SU-DHL-6 (cell line): Measurements from ENCODE around the gene TRIM32.

Source experiments
- H2AFZ ChIP-seq: fragments of 200-600 bp; sonication (generic); 2 replicates; pipeline ENCODE4 v1.6.1; 2014; ENCODE audit warnings: low read depth, mild to moderate bottlenecking, moderate library complexity, mixed read lengths, antibody characterized with exemption, low read length; ENCODE audit not compliant: severe bottlenecking
- H3F3A ChIP-seq: fragments of 200-600 bp; shearing (Covaris generic); 2 replicates; pipeline ENCODE4 v1.6.0; 2016; ENCODE audit warnings: antibody characterized with exemption, mild to moderate bottlenecking; ENCODE audit not compliant: insufficient read depth
- H3K27ac ChIP-seq: fragments of 200-600 bp; sonication (generic); 2 replicates; pipeline ENCODE4 v1.5.1; 2016; ENCODE audit warnings: low read depth, mild to moderate bottlenecking, low read length, moderate library complexity, mixed read lengths
- H3K27me3 ChIP-seq: fragments of 200-600 bp; sonication (generic), shearing (Covaris generic); 2 replicates; pipeline ENCODE4 v1.6.0; 2014; ENCODE audit warnings: mild to moderate bottlenecking, low read length
- H3K36me3 ChIP-seq: fragments of 200-600 bp; sonication (generic); 2 replicates; pipeline ENCODE4 v1.6.1; 2014; ENCODE audit warnings: mild to moderate bottlenecking, low read length, mixed read lengths
- H3K4me2 ChIP-seq: fragments of 300-600, 200-600 bp; shearing (Covaris generic), sonication (generic); 2 replicates; pipeline ENCODE4 v1.6.0; 2014; ENCODE audit warnings: low read length, low read depth, mild to moderate bottlenecking; ENCODE audit not compliant: poor library complexity, severe bottlenecking
- H3K4me3 ChIP-seq: fragments of 200-600 bp; sonication (generic); 2 replicates; pipeline ENCODE4 v1.5.1; 2014; ENCODE audit warnings: antibody characterized with exemption, low read length, mild to moderate bottlenecking, mixed read lengths; ENCODE audit not compliant: insufficient read depth, poor library complexity, severe bottlenecking
- H3K79me2 ChIP-seq: fragments of 200-600 bp; sonication (generic); 2 replicates; pipeline ENCODE4 v1.6.1; 2014; ENCODE audit warnings: mild to moderate bottlenecking, low read length, moderate library complexity; ENCODE audit not compliant: insufficient read depth
- H3K9ac ChIP-seq: fragments of 200-600 bp; sonication (generic); 2 replicates; pipeline ENCODE4 v1.7.0; 2014; ENCODE audit warnings: mild to moderate bottlenecking, low read length
- H3K9me2 ChIP-seq: fragments of 200-600 bp; sonication (generic); replicated peaks from 2 replicates; pipeline ENCODE4 v1.6.1; 2014; ENCODE audit warnings: low read length; ENCODE audit not compliant: insufficient read depth
- H3K9me3 ChIP-seq: fragments of 200-600 bp; sonication (generic); 2 replicates; pipeline ENCODE4 v1.6.1; 2014; ENCODE audit warnings: low read length, mixed read lengths; ENCODE audit not compliant: insufficient read depth
- H4K20me1 ChIP-seq: fragments of 200-600 bp; sonication (generic); 2 replicates; pipeline ENCODE4 v1.6.1; 2014; ENCODE audit warnings: low read depth, mild to moderate bottlenecking, antibody characterized with exemption, low read length, moderate library complexity, mixed read lengths
- EZH2phosphoT487 ChIP-seq: fragments of 200-600 bp; sonication (generic), shearing (Covaris generic); conservative IDR thresholded peaks from 2 replicates; pipeline ENCODE4 v1.6.1; 2018; ENCODE audit warnings: mild to moderate bottlenecking, antibody characterized with exemption, low read length, moderate library complexity, mixed read lengths
- TF ChIP-seq, protein P1 (sequence below): fragments of 200-600 bp; sonication (generic); IDR thresholded peaks from one replicate; pipeline ENCODE4 v1.5.1; 2017; ENCODE audit warnings: antibody characterized with exemption, mild to moderate bottlenecking, low read length, moderate library complexity; ENCODE audit not compliant: insufficient read depth, poor library complexity, severe bottlenecking

TRIM32 gene

DNA sequence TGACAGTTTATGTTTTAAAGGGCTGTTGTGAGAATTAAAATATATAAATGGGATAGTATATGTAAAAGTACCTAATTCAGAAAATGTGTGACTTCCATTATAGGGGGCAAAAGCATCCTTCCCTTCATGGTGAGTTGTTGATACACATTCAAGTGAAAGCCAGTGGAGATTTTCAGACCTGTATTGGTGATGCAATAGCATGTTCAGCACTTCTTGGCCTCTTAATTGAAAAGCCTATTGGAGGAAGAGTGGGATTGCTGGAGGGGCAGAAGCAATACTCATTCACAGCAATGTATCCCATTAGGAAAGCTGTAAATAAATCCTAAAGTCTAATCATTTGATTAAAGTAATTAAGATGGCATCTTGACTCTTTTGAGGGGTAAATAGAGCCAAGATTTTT, 17.4 kb downstream of the TRIM32 start:
- Histone ChIP-seq H3K4me3 (no peak overlapping the region), H2AFZ (no peak overlapping the region), H3K36me3 (0 out of 2 replicates have a peak, but pooled peaks cover 2% of the 10 kb centered on the region), H3K9me3 (no peaks in the 10 kb centered on the region), H4K20me1 (no peaks in the 10 kb centered on the region), H3K4me2 (no peak overlapping the region), H3K27me3 (no peaks in the 10 kb centered on the region), H3K9me2 (no peaks in the 10 kb centered on the region), H3K79me2 (no peaks in the 10 kb centered on the region; the same call in 1 of the 2 replicates), H3F3A (no peaks in the 10 kb centered on the region), H3K27ac (no peak overlapping the region), H3K9ac (no peak overlapping the region)
- TF ChIP-seq, protein P1, sequence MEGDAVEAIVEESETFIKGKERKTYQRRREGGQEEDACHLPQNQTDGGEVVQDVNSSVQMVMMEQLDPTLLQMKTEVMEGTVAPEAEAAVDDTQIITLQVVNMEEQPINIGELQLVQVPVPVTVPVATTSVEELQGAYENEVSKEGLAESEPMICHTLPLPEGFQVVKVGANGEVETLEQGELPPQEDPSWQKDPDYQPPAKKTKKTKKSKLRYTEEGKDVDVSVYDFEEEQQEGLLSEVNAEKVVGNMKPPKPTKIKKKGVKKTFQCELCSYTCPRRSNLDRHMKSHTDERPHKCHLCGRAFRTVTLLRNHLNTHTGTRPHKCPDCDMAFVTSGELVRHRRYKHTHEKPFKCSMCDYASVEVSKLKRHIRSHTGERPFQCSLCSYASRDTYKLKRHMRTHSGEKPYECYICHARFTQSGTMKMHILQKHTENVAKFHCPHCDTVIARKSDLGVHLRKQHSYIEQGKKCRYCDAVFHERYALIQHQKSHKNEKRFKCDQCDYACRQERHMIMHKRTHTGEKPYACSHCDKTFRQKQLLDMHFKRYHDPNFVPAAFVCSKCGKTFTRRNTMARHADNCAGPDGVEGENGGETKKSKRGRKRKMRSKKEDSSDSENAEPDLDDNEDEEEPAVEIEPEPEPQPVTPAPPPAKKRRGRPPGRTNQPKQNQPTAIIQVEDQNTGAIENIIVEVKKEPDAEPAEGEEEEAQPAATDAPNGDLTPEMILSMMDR, result no peak
- no peak for TF ChIP-seq EZH2phosphoT487

- Histone ChIP-seq H4K20me1 (no peaks in the 10 kb centered on the region), H3K9ac (no peak overlapping the region), H3K27ac (no peak overlapping the region), H2AFZ (no peak overlapping the region), H3K36me3 (no peaks in the 10 kb centered on the region), H3K9me3 (no peaks in the 10 kb centered on the region), H3K4me2 (no peak overlapping the region), H3K9me2 (no peaks in the 10 kb centered on the region), H3K4me3 (no peak overlapping the region), H3K79me2 (no peaks in the 10 kb centered on the region; the same call in 1 of the 2 replicates), H3F3A (no peaks in the 10 kb centered on the region), H3K27me3 (no peaks in the 10 kb centered on the region)
- TF ChIP-seq EZH2phosphoT487, result no peak
- TF ChIP-seq, protein P1, result no peak
These were observed 18.4 kb downstream of the TRIM32 start for GRCh38 chr9:116705531-116705930.

DNA sequence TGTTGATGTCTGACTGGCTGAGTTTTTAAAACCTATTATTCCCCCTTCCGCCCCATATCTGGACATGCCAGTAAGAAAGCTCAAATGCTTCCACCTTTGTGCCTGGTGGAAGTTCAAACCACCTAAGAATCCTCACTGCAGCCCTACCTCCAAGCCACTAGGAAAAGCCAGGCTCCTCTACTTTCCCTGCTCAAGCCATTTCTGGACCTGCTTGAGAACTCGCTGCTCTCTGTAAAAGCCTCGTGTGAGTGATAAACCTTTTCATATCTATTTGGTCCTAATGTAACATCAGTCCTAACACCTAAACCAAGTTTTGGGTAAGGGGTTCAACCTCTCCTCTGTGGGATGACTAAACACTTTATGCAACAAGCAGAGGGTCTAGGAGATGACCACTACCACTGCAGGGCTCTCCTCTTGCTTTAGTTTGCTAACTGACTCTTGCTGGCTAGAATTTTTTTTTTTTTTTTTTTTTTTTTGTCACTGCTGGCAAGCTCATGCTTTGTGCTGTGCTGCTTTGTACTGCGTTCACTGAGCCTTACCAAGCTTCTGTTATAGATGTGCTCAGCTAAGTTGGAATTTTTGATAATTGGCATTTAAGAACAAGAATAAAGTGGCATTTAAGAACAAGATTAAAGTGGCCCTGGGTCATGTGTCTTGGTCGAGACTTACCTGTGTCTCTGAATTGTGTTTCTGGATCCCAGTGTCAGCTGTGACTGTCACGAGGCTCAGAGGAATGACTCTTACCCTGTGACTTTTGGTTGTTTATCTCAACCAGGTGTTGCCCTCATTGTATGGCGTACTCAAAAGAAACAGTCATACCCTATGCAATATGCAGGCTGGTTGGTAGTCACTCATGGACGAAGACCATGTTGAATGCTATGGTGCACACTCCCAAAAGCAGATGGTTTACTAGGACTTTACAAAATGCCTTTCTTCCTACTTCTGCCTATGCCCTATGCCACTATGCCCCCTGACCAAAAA, 19.5 kb downstream of the TRIM32 start:
- Histone ChIP-seq H3K79me2 (no peaks in the 10 kb centered on the region; the same call in 1 of the 2 replicates), H3K4me2 (no peak overlapping the region), H3K27ac (no peak overlapping the region), H3K9ac (no peak overlapping the region), H3K4me3 (no peak overlapping the region), H2AFZ (no peak overlapping the region), H4K20me1 (no peaks in the 10 kb centered on the region), H3K27me3 (no peaks in the 10 kb centered on the region), H3F3A (no peaks in the 10 kb centered on the region), H3K9me2 (no peaks in the 10 kb centered on the region), H3K36me3 (no peaks in the 10 kb centered on the region), H3K9me3 (no peaks in the 10 kb centered on the region)
- no peak for TF ChIP-seq EZH2phosphoT487
- TF ChIP-seq, protein P1, result no peak
